Loucy (cell line): ENCODE data around the gene PCDHB3.
"Not testable (repeated sequence)": the region's sequence is repeated elsewhere in the genome, so short reads cannot be mapped to it uniquely, and the experiment has no call there.

Experiments used
- H2AFZ ChIP-seq: fragments of 200-600 bp; sonication (generic); 2 replicates; pipeline ENCODE4 v1.6.0; 2016; ENCODE audit warnings: antibody characterized with exemption, mild to moderate bottlenecking, low read length, moderate library complexity
- H3F3A ChIP-seq: fragments of 200-600 bp; 2 replicates; pipeline ENCODE4 v1.6.0; 2016; ENCODE audit warnings: antibody characterized with exemption, low read depth, mild to moderate bottlenecking
- H3K27me3 ChIP-seq: fragments of 200-600 bp; sonication (generic); 2 replicates; pipeline ENCODE4 v1.6.1; 2014; ENCODE audit warnings: low read length, mild to moderate bottlenecking; ENCODE audit not compliant: insufficient read depth, poor library complexity, severe bottlenecking
- H3K36me3 ChIP-seq: fragments of 200-600 bp; sonication (generic); 2 replicates; pipeline ENCODE4 v1.6.1; 2016; ENCODE audit warnings: low read length; ENCODE audit not compliant: insufficient read depth
- H3K4me1 ChIP-seq: fragments of 200-600 bp; sonication (generic); 2 replicates; pipeline ENCODE4 v1.5.1; 2014; ENCODE audit warnings: low read length, mild to moderate bottlenecking; ENCODE audit not compliant: insufficient read depth, poor library complexity, severe bottlenecking
- H3K4me2 ChIP-seq: fragments of 200-600 bp; sonication (generic); 2 replicates; pipeline ENCODE4 v1.6.0; 2014; ENCODE audit warnings: antibody characterized with exemption, low read length, low read depth, mild to moderate bottlenecking; ENCODE audit not compliant: poor library complexity, severe bottlenecking
- H3K4me3 ChIP-seq: fragments of 200-600 bp; sonication (generic); 2 replicates; pipeline ENCODE4 v1.5.1; 2014; ENCODE audit warnings: low read length, mild to moderate bottlenecking, mixed read lengths; ENCODE audit not compliant: poor library complexity, severe bottlenecking
- H3K79me2 ChIP-seq: fragments of 200-600 bp; sonication (generic); 2 replicates; pipeline ENCODE4 v1.6.1; 2014; ENCODE audit warnings: low read length; ENCODE audit not compliant: insufficient read depth
- H3K9ac ChIP-seq: fragments of 200-600 bp; sonication (generic); 2 replicates; pipeline ENCODE4 v1.6.0; 2014; ENCODE audit warnings: mild to moderate bottlenecking, low read depth, low read length, moderate library complexity; ENCODE audit not compliant: poor library complexity, severe bottlenecking
- H3K9me2 ChIP-seq: fragments of 200-600 bp; sonication (generic); replicated peaks from 2 replicates; pipeline ENCODE4 v1.6.1; 2016; ENCODE audit warnings: low read depth, low read length, mixed read lengths
- H3K9me3 ChIP-seq: fragments of 200-600 bp; sonication (generic); 2 replicates; pipeline ENCODE4 v1.6.1; 2014; ENCODE audit warnings: mild to moderate bottlenecking, antibody characterized with exemption, low read length, low read depth; ENCODE audit not compliant: insufficient read depth
- H4K20me1 ChIP-seq: fragments of 200-600 bp; sonication (generic); 2 replicates; pipeline ENCODE4 v1.6.0; 2014; ENCODE audit warnings: antibody characterized with exemption, low read length, mild to moderate bottlenecking; ENCODE audit not compliant: insufficient read depth, poor library complexity, severe bottlenecking
- EZH2phosphoT487 ChIP-seq: fragments of 200-600 bp; IDR thresholded peaks from 2 replicates; pipeline ENCODE4 v1.6.1; 2018; ENCODE audit warnings: antibody characterized with exemption, mild to moderate bottlenecking, moderate library complexity, borderline replicate concordance
- TF ChIP-seq, protein P1 (sequence below): fragments of 200-600 bp; sonication (generic); conservative IDR thresholded peaks from 2 replicates; pipeline ENCODE4 v1.5.1; 2014; ENCODE audit warnings: mild to moderate bottlenecking, antibody characterized with exemption, low read length

Gene PCDHB3

DNA sequence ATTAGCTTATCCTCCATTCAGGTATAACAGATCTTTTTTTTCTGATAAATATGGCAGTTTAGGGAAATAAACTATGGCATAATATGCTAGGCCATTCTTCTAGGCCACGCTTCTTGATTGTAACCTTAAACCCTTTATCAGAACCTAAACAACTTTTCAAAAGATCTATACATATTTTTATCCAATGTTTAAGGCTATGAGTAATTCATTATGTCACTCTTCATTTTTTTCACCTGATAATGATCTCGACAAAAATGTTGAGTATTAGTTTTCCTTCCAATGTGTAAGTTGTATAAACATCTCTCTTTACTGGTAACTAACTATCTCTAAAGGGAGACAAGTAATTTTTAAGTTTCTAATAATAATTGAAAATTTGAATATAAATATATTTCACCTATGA is 19.0 kb downstream of the PCDHB3 start:
- H2AFZ ChIP-seq = no peak overlapping the region
- H3K9me2 ChIP-seq = no peaks in the 10 kb centered on the region
- H3K79me2 ChIP-seq = no peaks in the 10 kb centered on the region
- H3K36me3 ChIP-seq = no peaks in the 10 kb centered on the region
- H3K4me2 ChIP-seq = no peak overlapping the region
- no peaks in the 10 kb centered on the region for H3K9me3 ChIP-seq
- H4K20me1 ChIP-seq = no peaks in the 10 kb centered on the region
- no peaks in the 10 kb centered on the region for H3F3A ChIP-seq
- H3K27me3 ChIP-seq = no peaks in the 10 kb centered on the region
- no peaks in the 10 kb centered on the region for H3K4me1 ChIP-seq
- no peak overlapping the region for H3K9ac ChIP-seq
- TF ChIP-seq, protein P1, sequence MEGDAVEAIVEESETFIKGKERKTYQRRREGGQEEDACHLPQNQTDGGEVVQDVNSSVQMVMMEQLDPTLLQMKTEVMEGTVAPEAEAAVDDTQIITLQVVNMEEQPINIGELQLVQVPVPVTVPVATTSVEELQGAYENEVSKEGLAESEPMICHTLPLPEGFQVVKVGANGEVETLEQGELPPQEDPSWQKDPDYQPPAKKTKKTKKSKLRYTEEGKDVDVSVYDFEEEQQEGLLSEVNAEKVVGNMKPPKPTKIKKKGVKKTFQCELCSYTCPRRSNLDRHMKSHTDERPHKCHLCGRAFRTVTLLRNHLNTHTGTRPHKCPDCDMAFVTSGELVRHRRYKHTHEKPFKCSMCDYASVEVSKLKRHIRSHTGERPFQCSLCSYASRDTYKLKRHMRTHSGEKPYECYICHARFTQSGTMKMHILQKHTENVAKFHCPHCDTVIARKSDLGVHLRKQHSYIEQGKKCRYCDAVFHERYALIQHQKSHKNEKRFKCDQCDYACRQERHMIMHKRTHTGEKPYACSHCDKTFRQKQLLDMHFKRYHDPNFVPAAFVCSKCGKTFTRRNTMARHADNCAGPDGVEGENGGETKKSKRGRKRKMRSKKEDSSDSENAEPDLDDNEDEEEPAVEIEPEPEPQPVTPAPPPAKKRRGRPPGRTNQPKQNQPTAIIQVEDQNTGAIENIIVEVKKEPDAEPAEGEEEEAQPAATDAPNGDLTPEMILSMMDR = no peak
- no peak for TF ChIP-seq EZH2phosphoT487
- no peak overlapping the region for H3K4me3 ChIP-seq

DNA sequence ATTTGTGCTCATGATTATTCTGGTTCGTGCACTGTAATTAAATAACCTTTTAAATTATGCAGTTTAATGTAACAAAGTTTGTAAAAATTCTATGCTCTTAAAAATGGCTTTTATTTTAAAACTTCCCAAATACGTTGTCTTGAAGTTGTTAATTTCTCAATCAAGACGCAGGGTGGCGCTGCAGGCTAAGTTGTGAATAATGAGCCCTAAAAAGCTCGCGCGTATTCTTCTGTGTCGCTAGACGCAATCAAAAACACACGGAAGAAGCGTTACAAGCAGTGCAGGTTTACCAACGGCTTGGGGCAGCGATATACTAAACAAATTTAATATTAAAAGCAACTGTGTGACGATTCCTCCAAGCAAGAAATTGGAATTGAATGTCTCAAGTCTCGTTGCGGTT is 21.3 kb downstream of the PCDHB3 start, which contains the start of gene PCDHB4:
Gene PCDHB4 (plus strand): TSS at position 256 of the 400 bp plus-strand sequence. CDS start 181 bp downstream, outside the sequence.
- no peak within 1 kb of the TSS for H3K4me2 ChIP-seq
- H3K27me3 ChIP-seq = no peaks in the 10 kb centered on the region
- no peak within 1 kb of the TSS for H3K9ac ChIP-seq
- H3K36me3 ChIP-seq = no peaks in the 10 kb centered on the region
- no peak within 1 kb of the TSS for H2AFZ ChIP-seq
- TF ChIP-seq, protein P1 = no peak
- no peak for TF ChIP-seq EZH2phosphoT487
- H3F3A ChIP-seq = no peaks in the 10 kb centered on the region
- no peaks in the 10 kb centered on the region for H3K9me2 ChIP-seq
- H3K4me1 ChIP-seq = no peaks in the 10 kb centered on the region
- no peaks in the 10 kb centered on the region for H3K79me2 ChIP-seq
- H3K4me3 ChIP-seq = no peak within 1 kb of the TSS
- H3K9me3 ChIP-seq = no peaks in the 10 kb centered on the region
- no peaks in the 10 kb centered on the region for H4K20me1 ChIP-seq

DNA sequence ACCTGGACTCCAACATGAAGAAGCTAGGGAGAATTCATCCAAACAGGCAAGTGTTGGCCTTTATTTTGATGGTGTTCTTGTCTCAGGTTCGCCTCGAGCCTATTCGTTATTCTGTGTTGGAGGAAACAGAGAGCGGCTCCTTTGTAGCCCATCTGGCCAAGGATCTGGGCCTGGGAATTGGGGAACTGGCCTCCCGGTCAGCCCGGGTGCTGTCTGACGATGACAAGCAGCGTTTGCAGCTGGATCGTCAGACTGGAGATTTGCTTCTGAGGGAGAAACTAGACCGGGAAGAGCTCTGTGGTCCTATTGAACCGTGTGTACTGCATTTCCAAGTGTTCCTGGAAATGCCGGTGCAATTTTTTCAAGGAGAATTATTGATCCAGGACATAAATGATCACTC is 21.7 kb downstream of the PCDHB3 start:
- H2AFZ ChIP-seq = no peak overlapping the region
- H3K9me2 ChIP-seq = no peaks in the 10 kb centered on the region
- H3K79me2 ChIP-seq = no peaks in the 10 kb centered on the region
- H3K9me3 ChIP-seq = no peaks in the 10 kb centered on the region
- H3F3A ChIP-seq = no peaks in the 10 kb centered on the region
- no peak overlapping the region for H3K4me3 ChIP-seq
- H3K4me2 ChIP-seq = no peak overlapping the region
- no peaks in the 10 kb centered on the region for H4K20me1 ChIP-seq
- H3K36me3 ChIP-seq = no peaks in the 10 kb centered on the region
- H3K9ac ChIP-seq = no peak overlapping the region
- H3K4me1 ChIP-seq = no peaks in the 10 kb centered on the region
- no peak for TF ChIP-seq EZH2phosphoT487
- TF ChIP-seq, protein P1 = no peak
- H3K27me3 ChIP-seq = no peaks in the 10 kb centered on the region

DNA sequence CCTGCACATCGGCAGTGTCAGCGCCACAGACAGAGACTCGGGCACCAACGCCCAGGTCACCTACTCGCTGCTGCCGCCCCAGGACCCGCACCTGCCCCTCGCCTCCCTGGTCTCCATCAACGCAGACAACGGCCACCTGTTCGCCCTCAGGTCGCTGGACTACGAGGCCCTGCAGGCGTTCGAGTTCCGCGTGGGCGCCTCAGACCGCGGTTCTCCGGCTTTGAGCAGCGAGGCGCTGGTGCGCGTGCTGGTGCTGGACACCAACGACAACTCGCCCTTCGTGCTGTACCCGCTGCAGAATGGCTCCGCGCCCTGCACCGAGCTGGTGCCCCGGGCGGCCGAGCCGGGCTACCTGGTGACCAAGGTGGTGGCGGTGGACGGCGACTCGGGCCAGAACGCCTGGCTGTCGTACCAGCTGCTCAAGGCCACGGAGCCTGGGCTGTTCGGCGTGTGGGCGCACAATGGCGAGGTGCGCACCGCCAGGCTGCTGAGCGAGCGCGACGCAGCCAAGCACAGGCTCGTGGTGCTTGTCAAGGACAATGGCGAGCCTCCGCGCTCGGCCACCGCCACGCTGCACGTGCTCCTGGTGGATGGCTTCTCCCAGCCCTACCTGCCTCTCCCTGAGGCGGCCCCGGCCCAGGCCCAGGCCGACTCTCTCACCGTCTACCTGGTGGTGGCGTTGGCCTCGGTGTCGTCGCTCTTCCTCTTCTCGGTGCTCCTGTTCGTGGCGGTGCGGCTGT is 23.3 kb downstream of the PCDHB3 start:
- H3F3A ChIP-seq, H3K4me3 ChIP-seq, H2AFZ ChIP-seq, H3K4me1 ChIP-seq, H3K9me2 ChIP-seq, H3K9ac ChIP-seq, H3K79me2 ChIP-seq, H3K27me3 ChIP-seq, H3K4me2 ChIP-seq, H4K20me1 ChIP-seq, H3K36me3 ChIP-seq, H3K9me3 ChIP-seq: not testable (repeated sequence)
